ENCODE results near the gene ALG9.

The ALG9 gene

DNA sequence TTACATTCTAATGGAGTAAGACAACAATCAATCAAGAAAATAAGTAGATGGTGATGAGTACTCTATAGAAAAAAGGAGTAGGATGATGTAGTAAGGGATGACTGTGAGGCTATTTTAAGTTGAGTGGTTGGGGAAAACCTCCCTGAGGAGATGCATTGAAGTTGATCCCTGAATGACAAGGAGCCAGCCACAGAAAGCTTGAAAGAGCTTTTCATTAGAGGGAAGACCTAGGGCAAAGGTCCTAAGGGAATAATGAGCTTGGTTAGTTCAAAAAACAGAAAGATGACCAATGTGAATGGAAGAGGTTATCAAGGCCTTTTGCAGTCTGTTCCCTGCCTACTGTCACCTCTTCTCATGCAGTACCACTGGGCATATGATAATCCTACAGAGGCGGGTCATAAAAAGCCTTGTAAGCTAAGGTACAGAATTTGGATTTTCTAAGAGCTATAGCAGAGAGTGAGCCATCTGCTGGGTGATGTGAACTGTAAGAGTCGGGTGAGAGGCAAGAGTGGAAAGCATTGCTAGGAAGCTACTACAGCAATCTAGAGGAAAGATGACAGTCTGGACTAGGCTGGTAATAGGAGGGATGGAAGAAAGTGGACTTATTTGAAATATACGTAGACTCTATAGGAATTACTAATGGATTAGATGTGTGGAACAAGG lies 108.3 kb downstream of the ALG9 start:
- DNase-seq = no peak

DNA sequence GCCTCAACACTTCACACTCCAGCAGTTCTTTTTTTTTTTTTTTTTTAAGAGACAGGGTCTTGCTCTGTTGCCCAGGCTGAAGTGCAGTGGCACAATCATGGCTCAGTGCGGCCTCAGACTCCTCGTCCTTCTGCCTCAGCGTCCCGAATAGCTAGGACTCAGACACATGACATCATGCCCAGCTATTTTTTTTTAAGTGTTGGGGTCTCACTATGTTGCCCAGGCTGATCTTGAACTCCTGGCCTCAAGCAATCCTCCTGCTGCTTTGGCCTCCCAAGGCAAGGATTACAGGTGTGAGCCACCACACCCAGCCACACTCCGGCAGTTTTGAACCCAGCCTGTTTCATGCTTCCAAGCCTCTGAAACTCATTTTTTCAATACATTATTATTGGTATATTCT lies 108.9 kb downstream of the ALG9 start:
- DNase-seq = no peak

DNA sequence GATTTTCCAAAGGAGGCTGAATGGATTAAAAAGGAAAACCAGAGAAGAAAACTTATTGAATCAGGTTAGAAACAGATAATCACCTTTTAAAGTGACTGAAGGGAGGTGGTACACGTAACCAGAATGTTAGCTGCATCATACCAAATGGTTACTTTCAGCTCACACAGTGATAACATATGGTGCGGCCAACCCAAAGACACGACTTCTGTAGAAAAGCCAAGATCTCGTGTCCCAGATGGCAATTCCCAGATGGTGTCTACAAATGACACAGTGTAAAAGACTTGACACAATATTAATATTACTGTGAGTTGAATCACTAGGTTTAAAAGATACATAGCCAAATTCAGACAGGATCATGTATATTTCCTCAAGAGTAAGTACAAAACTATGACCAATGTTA lies 110.3 kb downstream of the ALG9 start:
- no peak for DNase-seq

DNA sequence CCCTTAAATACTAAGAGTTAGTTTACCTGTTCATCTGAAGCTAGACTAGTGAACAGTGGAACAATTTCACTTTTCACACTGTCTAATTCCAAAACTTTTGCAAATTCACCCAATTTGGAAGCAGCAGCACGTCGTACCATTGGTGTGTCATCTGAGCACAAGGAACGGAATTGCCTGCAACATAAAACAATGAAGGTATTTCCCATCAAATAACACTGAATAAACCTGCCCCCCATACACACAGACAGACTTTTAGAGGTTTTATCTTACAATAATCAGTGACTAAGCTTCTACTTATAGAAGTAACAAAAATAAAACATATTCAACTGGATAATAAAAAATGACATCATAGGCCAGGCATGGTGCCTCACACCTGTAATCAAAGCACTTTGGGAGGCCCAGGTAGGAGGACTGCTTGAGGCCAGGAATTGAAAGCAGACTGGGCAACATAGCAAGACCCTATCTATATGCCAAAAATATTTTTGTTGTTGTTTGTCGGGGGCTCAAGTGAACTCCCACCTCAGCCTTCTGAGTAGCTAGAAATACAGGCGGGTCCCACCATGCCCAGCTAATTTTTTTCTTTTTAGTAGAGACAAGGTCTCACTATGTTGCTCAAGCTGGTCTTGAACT lies 111.5 kb downstream of the ALG9 start:
- no peak for DNase-seq

DNA sequence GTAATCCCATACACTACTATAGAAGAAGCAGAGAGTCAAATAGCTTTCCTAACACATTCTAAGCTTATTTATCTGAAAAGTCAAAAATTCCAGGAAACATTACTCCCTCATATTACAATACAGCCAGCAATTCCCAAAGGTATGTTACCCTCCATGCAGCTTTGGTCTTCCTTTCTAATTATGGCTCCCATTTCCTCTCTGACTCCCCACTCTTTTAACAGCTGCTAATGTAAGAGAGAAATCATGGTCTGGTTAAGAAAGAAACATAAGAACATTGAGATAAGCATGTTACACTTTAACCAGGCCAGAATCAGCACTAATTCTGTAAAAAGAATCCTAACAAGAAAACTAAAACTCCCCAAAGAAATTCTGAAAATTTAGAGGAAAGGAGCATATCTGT lies 112.0 kb downstream of the ALG9 start:
- DNase-seq = no peak

DNA sequence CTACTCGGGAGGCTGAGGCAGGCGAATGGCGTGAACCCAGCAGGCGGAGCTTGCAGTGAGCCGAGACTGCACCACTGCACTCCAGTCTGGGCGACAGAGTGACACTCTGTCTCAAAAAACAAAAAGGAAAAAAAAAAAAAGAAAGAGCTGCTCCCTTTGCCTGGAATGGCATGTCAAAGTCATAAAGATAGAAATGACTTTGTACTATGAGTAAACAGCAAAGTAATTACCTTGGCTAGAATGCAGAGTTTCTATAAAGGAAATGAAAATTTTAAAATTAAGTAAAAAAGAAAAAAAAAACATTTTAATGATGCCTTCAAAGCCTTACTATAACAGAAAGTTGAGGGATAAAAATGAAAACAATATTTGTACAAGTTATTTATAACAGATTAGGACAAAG lies 115.3 kb downstream of the ALG9 start:
- DNase-seq = no peak

DNA sequence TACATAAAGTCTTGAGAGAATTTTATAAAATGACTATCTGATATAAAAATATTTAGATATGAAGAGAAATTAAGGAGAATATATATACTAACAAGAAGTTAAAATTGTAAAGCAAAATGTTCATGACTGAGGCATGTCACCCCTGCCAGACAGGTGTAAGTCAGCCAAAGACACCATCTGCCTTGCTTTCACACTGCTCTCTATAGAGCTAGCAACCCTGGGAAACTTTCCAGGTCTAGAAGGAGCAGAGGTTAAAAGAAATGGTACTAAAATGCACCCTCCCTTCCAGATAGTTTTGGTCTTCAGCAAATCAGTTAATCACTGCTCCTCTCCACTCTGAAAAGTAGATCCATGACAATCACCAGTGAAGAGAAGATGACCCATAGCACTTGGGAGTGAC lies 121.7 kb downstream of the ALG9 start:
- DNase-seq = no peak

DNA sequence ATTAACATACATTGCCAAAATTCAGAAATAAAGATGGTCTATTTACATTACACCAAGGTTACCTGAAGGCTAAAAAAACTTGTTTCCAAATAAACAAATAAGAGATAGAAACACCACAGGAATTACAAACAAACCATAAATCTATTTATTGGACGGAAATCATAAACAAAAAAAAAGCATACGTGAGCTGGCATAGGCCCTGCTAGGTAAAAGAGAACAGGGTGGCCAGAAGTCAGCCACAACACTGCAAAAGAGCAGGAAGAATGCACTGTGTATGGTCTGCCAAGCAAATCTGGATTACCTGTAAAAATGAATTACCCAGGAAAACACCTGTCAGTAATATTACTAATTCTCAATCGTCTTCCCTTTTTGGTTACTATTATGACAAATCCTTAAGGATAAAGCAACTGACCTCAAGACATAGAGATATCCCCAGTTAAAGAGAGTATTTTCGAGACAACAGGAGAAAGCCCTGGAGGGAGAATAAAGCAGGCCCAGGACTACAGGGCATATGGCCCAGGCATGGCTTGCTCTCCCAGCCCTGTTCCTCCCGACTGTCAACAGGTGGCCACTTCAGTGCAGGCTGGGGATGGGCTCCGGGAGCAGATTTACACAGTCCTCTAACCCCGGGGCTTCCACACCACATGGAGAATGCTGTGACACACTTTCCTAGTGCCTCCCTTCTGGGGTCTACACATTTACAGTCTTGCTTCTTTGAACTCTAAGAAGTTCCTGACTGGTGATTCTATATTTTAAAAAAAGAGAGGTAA lies 123.2 kb downstream of the ALG9 start:
- DNase-seq = no peak

DNA sequence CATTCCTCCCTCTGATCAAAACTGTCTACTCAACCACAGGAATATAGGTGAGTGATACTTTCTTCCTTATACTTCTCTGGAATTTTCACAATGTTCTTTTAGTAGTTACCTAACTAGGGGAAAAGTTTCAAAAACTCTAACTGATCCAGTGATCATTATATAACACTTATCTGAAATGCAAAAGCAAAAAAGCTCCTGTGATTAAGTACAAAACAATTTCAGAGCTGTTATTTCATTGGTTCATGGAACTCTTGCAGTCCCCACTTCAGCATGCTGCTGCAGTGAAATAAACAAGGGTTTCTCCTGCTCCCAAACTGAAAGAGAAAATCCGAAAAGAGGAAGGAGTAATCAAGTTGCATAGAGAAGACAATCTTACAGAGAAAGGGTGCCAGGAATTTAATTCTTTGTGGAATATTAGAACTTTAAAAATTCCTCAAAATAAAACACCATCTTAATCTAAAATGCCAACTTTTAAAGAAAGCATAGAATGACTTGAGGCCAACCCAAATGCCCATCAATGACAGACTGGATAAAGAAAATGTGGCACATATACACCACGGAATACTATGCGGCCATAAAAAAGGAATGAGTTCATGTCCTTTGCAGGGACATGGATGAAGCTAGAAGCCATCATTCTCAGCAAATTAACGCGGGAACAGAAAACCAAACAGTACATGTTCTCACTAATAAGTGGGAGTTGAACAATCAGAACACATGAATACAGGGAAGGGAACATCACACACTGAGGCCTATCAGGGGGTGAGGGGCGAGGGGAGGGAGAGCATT lies 125.5 kb downstream of the ALG9 start:
- DNase-seq = no peak

DNA sequence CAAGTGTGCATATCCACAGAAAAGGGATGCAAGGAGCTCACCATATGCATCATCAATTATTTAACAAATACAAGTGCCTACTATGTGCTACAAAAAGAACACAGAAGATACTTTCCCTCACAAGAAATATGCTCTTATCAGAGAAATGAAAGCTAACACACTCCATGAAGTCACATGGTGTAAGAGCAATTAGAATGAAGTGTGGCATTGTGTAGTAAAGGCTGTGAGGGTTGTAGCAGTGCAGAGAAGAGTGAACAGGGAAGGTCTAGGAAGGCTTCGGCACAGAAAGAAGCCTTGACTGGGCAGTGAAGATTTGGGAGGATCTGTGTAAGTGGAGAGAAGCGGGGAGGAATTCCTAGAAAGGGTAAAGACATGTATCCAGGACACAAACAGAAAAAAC lies 127.7 kb downstream of the ALG9 start:
- DNase-seq = no peak

DNA sequence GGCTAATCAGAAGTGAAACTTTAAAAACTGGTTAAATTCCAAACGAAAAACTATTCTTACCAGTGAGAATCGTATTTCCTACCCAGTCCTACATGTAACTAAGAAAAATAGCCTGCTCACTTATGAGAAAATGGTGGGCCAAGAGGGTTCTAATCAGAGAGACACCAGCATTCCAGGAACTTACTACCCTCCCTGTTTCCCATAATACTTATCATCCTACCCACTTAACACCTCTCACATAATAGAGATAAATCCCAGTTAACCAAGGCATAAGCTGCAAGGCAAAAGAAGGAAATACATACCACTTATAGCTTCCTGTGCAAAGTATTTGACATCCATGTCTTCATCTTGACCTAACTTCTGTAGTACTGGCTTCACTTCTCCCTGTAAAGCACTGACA lies 129.6 kb downstream of the ALG9 start:
- no peak for DNase-seq

DNA sequence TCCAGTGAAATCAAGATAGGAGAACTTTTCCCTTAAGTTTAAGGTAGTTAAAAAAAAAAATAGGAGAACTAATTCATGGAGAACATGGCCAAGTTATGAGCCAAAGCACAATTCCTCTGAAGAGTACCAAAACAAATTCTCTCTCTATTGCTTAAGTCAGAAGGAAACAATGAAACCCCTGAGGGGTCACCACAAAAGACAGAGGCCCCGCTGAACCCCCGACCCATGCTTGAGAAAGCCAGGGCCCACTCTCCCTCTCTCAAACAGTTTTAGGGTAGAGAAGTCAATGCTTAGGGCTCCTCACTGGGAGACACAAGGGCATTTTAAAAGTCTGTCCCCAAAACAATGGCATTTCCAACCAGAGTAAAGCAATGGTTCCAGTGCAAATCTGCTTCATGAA lies 132.1 kb downstream of the ALG9 start:
- DNase-seq = no peak

DNA sequence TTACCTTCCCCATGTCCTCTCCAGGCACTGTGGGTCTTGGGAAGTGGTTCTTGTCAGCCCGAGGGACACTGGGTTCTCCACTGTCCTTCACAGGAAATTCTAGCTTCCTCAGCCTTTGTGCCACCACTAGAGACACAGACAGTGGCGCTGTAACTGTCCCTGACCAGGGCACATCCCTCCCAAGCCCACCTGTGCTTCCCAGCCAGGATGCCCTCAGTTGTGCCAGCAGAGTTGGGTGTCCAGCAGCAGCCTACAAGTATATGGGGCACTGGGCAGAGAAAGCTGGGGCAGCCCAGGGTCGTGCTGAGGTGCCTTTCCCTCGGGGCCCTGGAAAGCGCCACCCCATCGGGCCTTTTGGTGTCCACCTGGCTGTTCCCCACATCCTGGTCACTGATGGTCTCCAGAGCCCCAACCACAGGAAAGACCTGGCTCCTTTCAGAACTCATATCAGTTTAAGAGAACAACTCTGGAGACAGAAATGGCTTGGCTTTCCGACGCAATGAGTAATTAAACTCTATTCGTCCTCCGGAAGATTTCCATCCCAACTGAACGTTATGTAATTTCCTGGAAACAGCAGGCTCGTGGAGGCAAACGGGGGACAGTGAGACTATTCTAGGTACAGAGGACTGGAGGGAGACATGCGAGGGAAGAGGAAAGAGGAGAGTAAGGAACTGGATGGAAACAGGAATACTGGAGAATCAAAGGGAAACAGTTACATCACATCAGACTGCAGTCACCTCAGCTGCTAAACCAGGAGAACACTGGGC lies 133.8 kb downstream of the ALG9 start:
- DNase-seq = no peak

DNA sequence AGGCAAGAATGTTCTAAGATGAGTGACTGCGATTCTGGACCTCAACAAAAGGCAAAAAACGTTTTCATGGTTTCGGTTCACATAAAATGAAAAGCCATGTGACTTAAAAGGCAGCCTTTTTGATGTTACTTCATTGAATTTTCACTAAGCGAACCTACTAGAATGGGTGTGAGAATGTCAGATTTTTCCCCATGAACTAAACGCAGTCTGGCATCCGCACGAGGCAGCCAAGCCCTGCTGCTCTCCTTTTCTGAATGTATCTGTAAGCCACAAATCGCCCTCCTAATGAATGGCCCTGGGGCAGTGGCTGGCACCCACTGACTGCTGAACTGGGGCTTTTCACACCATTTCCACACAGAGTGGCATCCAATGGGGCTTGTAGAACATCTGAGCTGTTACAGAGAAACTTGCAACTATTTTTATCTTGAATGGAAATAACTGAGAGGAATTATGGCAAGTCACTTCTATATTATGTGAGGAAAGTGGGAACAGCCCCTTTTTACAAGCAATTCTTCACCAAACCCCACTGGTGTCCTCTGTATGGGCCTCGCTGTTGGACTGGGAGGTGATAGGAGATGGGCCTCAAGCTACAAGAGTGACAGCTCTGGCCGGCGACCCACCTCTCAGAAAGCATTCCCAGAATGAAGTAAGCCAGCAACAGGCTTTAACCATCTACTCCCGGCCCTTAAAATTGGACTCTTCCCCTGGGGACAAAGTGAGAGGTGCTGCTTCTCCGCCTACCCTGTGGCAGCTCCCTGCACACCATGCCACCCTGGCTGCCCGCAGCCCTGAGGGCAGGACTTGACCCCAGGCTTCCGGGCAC lies 134.5 kb downstream of the ALG9 start:
- no peak for DNase-seq
